ENCODE measurements around the gene BLZF1. TPM values are rescaled to one million over a fixed set of nuclear protein-coding genes. Genes with fewer than 3 reads are reported as not detected.

Gene BLZF1
- total RNA-seq = 27.2 TPM
- long read RNA-seq, transcript BLZF1-203 (7 exons, 2,749 nt) = major isoform, 10 of 18 reads
- long read RNA-seq, partial matches to known transcripts = 4 of 18 reads
- long read RNA-seq, other reads (novel, unspliced or antisense) = 4 of 18 reads

GRCh38 chr1:169367686-169368405 is at the start of gene BLZF1, which contains the start of gene NME7:
Gene BLZF1, plus strand, starts transcription at chr1:169368195. Its CDS starts 1,328 bp downstream, at chr1:169369523.
Gene NME7, minus strand, starts transcription at chr1:169367797. Its CDS starts 87 bp downstream, at chr1:169367710.
- intact Hi-C loops (cut with micrococcal nuclease) = no loop called here
- H3K27ac ChIP-seq (replicated peaks) = peak within 1 kb of the TSS; percentile 90
- H3K36me3 ChIP-seq = peaks cover 32% of the 10 kb centered on the region
- H3K4me1 ChIP-seq = peaks cover 39% of the 10 kb centered on the region
- DNase-seq = peak; percentile 96
- no peaks in the 10 kb centered on the region for H3K27me3 ChIP-seq (ENCODE audit: low read depth)
- no peak for TF ChIP-seq CTCF (IDR thresholded peaks at IDR 0.05; ENCODE audit: borderline replicate concordance)
- peak within 1 kb of the TSS; percentile 82 for H3K4me3 ChIP-seq
- no peaks in the 10 kb centered on the region for H3K9me3 ChIP-seq (replicated peaks)

- H3K4me3 ChIP-seq = no peak overlapping the region
- H3K27me3 ChIP-seq (ENCODE audit: low read depth) = no peaks in the 10 kb centered on the region
- H3K36me3 ChIP-seq = no peaks in the 10 kb centered on the region
- TF ChIP-seq CTCF (IDR thresholded peaks at IDR 0.05; ENCODE audit: borderline replicate concordance) = no peak
- no peak for DNase-seq
- intact Hi-C loops (cut with micrococcal nuclease) = no loop called here
- no peak overlapping the region for H3K27ac ChIP-seq (replicated peaks)
- no peaks in the 10 kb centered on the region for H3K9me3 ChIP-seq (replicated peaks)
- no peaks in the 10 kb centered on the region for H3K4me1 ChIP-seq
Measured at GRCh38 chr1:169318536-169319244, 49.3 kb upstream of the BLZF1 start.

GRCh38 chr1:169321539-169321938 is 46.5 kb upstream of the BLZF1 start:
- Histone ChIP-seq H3K4me3 (no peak overlapping the region), H3K4me1 (no peaks in the 10 kb centered on the region), H3K27me3 (ENCODE audit: low read depth) (no peaks in the 10 kb centered on the region), H3K9me3 (replicated peaks) (no peaks in the 10 kb centered on the region), H3K27ac (replicated peaks) (no peak overlapping the region), H3K36me3 (no peaks in the 10 kb centered on the region)
- TF ChIP-seq CTCF (IDR thresholded peaks at IDR 0.05; ENCODE audit: borderline replicate concordance) = no peak
- intact Hi-C loops (cut with micrococcal nuclease) = no loop called here
- DNase-seq = no peak

- TF ChIP-seq CTCF (IDR thresholded peaks at IDR 0.05; ENCODE audit: borderline replicate concordance) = no peak
- intact Hi-C loops (cut with micrococcal nuclease) = no loop called here
- Histone ChIP-seq H3K4me1 (no peaks in the 10 kb centered on the region), H3K4me3 (no peak overlapping the region), H3K36me3 (no peaks in the 10 kb centered on the region), H3K9me3 (replicated peaks) (no peaks in the 10 kb centered on the region), H3K27me3 (ENCODE audit: low read depth) (no peaks in the 10 kb centered on the region), H3K27ac (replicated peaks) (no peak overlapping the region)
- DNase-seq = no peak
Measured at GRCh38 chr1:169322138-169322537, 45.9 kb upstream of the BLZF1 start.

- peaks cover 14% of the 10 kb centered on the region for H3K9me3 ChIP-seq (replicated peaks)
- no peak for DNase-seq
- no peaks in the 10 kb centered on the region for H3K36me3 ChIP-seq
- no peaks in the 10 kb centered on the region for H3K27me3 ChIP-seq (ENCODE audit: low read depth)
- no peak for TF ChIP-seq CTCF (IDR thresholded peaks at IDR 0.05; ENCODE audit: borderline replicate concordance)
- no peaks in the 10 kb centered on the region for H3K4me1 ChIP-seq
- no peak overlapping the region for H3K4me3 ChIP-seq
- H3K27ac ChIP-seq (replicated peaks) = no peak overlapping the region
- intact Hi-C loops (cut with micrococcal nuclease) = no loop called here
Measured at GRCh38 chr1:169325117-169325516, 42.9 kb upstream of the BLZF1 start.
